Tibial nerve (tissue), 4 donors: ENCODE measurements around the gene MUCL3. TPM values are rescaled to one million over a fixed set of nuclear protein-coding genes. Genes with fewer than 3 reads are reported as not detected.
"Not testable (repeated sequence)": the region's sequence is repeated elsewhere in the genome, so short reads cannot be mapped to it uniquely, and the experiment has no call there.

Source experiments
- DNase-seq, 2 donors: peaks; one replicate each; pipeline ENCODE4 v3.0.0-alpha.2; 2019; ENCODE audit warnings: low spot score in 2 of 2
- H3K27ac ChIP-seq, 4 donors: fragments of 200-600 bp; sonication (generic) in 3 of 4; one replicate each; pipeline ENCODE4 v1.5.1; 2017 to 2019; ENCODE audit warnings: mild to moderate bottlenecking in 1 of 4
- H3K27me3 ChIP-seq, 2 donors: fragments of 200-600 bp; sonication (generic) in 1 of 2; one replicate each; pipeline versions ENCODE4 v1.5.1 to v1.6.0; 2017 to 2019
- H3K36me3 ChIP-seq, 3 donors: fragments of 200-600 bp; sonication (generic); one replicate each; pipeline ENCODE4 v1.5.1; 2018 to 2019
- H3K4me1 ChIP-seq, 4 donors: fragments of 200-600 bp; sonication (generic) in 3 of 4; one replicate each; pipeline ENCODE4 v1.5.1; 2017 to 2019
- H3K4me3 ChIP-seq, 4 donors: fragments of 200-600 bp; sonication (generic) in 3 of 4; one replicate each; pipeline ENCODE4 v1.5.1; 2017 to 2019; ENCODE audit warnings: mild to moderate bottlenecking in 1 of 4, moderate library complexity in 1 of 4
- H3K9me3 ChIP-seq, 4 donors: fragments of 200-600 bp; sonication (generic) in 3 of 4; one replicate each; pipeline ENCODE4 v1.5.1; 2017 to 2019
- CTCF ChIP-seq, 5 experiments: fragments of 200-600 bp in 3 of 5; fragments of 450-650 bp in 2 of 5; sonication (generic) in 3 of 5; IDR thresholded peaks; one replicate each; pipeline ENCODE4 v1.5.1; 2016 to 2019; ENCODE audit warnings: antibody characterized with exemption in 5 of 5, mild to moderate bottlenecking in 3 of 5, moderate library complexity in 2 of 5
- EP300 ChIP-seq, 2 donors: sonication (generic); formaldehyde crosslinking; IDR thresholded peaks; one replicate each; pipeline ENCODE4 v1.6.1; 2017; ENCODE audit warnings: antibody characterized with exemption in 2 of 2, mild to moderate bottlenecking in 1 of 2
- POLR2A ChIP-seq, 2 donors: fragments of 450-650 bp; IDR thresholded peaks; one replicate each; pipeline ENCODE4 v1.6.1; 2017; ENCODE audit warnings: antibody characterized with exemption in 2 of 2, mild to moderate bottlenecking in 2 of 2, moderate library complexity in 2 of 2
- WGBS, 2 donors: methylation state at CpG; one replicate each; pipeline ENCODE4 v1.1.5; 2018; 5-methylcytosine and 5-hydroxymethylcytosine counted together
- total RNA-seq, 4 donors: library from RNA; depleted of rRNA; stranded (reverse); fragments of >200 nt; gene quantifications; one replicate each; pipeline ENCODE4 v1.1.0, GENCODE V29; 2016

MUCL3 gene
- total RNA-seq, 4 donors from 2014 or later: under 0.01 TPM; not detected in 3

- Histone ChIP-seq H3K9me3 (no peaks in the 10 kb centered on the region), H3K27ac (peak overlapping the region; percentile 81 to 97 (median 92)), H3K36me3 (peaks cover 0 to 67% (median 7%) of the 10 kb centered on the region in 3 donors), H3K27me3 (no peaks in the 10 kb centered on the region), H3K4me1 (peaks cover 0 to 34% (median 12%) of the 10 kb centered on the region in 4 donors), H3K4me3 (no peak overlapping the region)
- WGBS, 2 donors: 10 to 14% methylated on average over 5 of the region's 5 CpGs
- DNase-seq: peak in 1 of 2 donors; percentile 46
- peak; percentile 49 to 78 (median 55) for TF ChIP-seq CTCF (IDR thresholded peaks at IDR 0.05)
- no peak for TF ChIP-seq EP300 (IDR thresholded peaks at IDR 0.05)
- TF ChIP-seq POLR2A (IDR thresholded peaks at IDR 0.05): no peak
Measured at GRCh38 chr6:30915591-30915946, 25.2 kb upstream of the MUCL3 start.

- Histone ChIP-seq H3K27ac (no peak overlapping the region), H3K4me1 (peaks cover 0 to 34% (median 12%) of the 10 kb centered on the region in 4 donors), H3K27me3 (no peaks in the 10 kb centered on the region), H3K4me3 (no peak overlapping the region), H3K9me3 (no peaks in the 10 kb centered on the region), H3K36me3 (peaks cover 0 to 67% (median 21%) of the 10 kb centered on the region in 3 donors)
- DNase-seq: no peak
- WGBS, 2 donors: 87 to 88% methylated on average over 7 of the region's 7 CpGs
- TF ChIP-seq EP300 (IDR thresholded peaks at IDR 0.05) (no peak), CTCF (IDR thresholded peaks at IDR 0.05) (no peak), POLR2A (IDR thresholded peaks at IDR 0.05) (no peak)
Measured at GRCh38 chr6:30917041-30917440, 23.7 kb upstream of the MUCL3 start.

- H3K9me3 ChIP-seq: no peaks in the 10 kb centered on the region
- no peak for DNase-seq
- no peak overlapping the region for H3K27ac ChIP-seq
- peaks cover 0 to 67% (median 21%) of the 10 kb centered on the region in 3 donors for H3K36me3 ChIP-seq
- H3K27me3 ChIP-seq: no peaks in the 10 kb centered on the region
- 77 to 79% methylated on average over 8 of the region's 8 CpGs for WGBS, 2 donors
- peaks cover 0 to 34% (median 12%) of the 10 kb centered on the region in 4 donors for H3K4me1 ChIP-seq
- H3K4me3 ChIP-seq: no peak overlapping the region
- no peak for TF ChIP-seq CTCF (IDR thresholded peaks at IDR 0.05)
- no peak for TF ChIP-seq EP300 (IDR thresholded peaks at IDR 0.05)
- no peak for TF ChIP-seq POLR2A (IDR thresholded peaks at IDR 0.05)
Measured at GRCh38 chr6:30917487-30917886, 23.3 kb upstream of the MUCL3 start.

- Histone ChIP-seq H3K27me3 (no peaks in the 10 kb centered on the region), H3K27ac (no peak overlapping the region), H3K9me3 (no peaks in the 10 kb centered on the region), H3K36me3 (peaks cover 0 to 73% (median 21%) of the 10 kb centered on the region in 3 donors), H3K4me1 (peaks cover 0 to 25% (median 12%) of the 10 kb centered on the region in 4 donors), H3K4me3 (no peak overlapping the region)
- WGBS, 2 donors: 92 to 94% methylated on average over 8 of the region's 8 CpGs
- DNase-seq: no peak
- TF ChIP-seq POLR2A (IDR thresholded peaks at IDR 0.05) (no peak), EP300 (IDR thresholded peaks at IDR 0.05) (no peak), CTCF (IDR thresholded peaks at IDR 0.05) (no peak)
Measured at GRCh38 chr6:30918670-30919069, 22.1 kb upstream of the MUCL3 start.

- H3K36me3 ChIP-seq: peaks cover 0 to 100% (median 18%) of the 10 kb centered on the region in 3 donors
Measured at GRCh38 chr6:30922447-30922852, 18.3 kb upstream of the MUCL3 start.

GRCh38 chr6:30924040-30924627 lies 16.6 kb upstream of the MUCL3 start:
- DNase-seq, H3K27me3 ChIP-seq, H3K4me3 ChIP-seq, H3K27ac ChIP-seq: not testable (repeated sequence)
- Histone ChIP-seq H3K4me1 (peaks cover 0 to 11% (median 0%) of the 10 kb centered on the region in 4 donors), H3K36me3 (peaks cover 0 to 100% (median 14%) of the 10 kb centered on the region in 3 donors), H3K9me3 (peaks cover 0 to 11% (median 0%) of the 10 kb centered on the region in 4 donors)
- WGBS, 2 donors: 70 to 75% methylated on average over 8 to 9 of the region's 9 CpGs

More at GRCh38 chr6:30922447-30922852, 18.3 kb upstream of the MUCL3 start:
- no peak for TF ChIP-seq POLR2A (IDR thresholded peaks at IDR 0.05)
- TF ChIP-seq EP300 (IDR thresholded peaks at IDR 0.05): no peak
- TF ChIP-seq CTCF (IDR thresholded peaks at IDR 0.05): no peak
- no peak for DNase-seq
- no peak overlapping the region for H3K27ac ChIP-seq
- no peaks in the 10 kb centered on the region for H3K27me3 ChIP-seq
- no peak overlapping the region for H3K4me3 ChIP-seq
- no peaks in the 10 kb centered on the region for H3K9me3 ChIP-seq
- peaks cover 0 to 11% (median 0%) of the 10 kb centered on the region in 4 donors for H3K4me1 ChIP-seq
- 85 to 90% methylated on average over 6 to 7 of the region's 7 CpGs for WGBS, 2 donors
